Kidney epithelial cell (primary cell): ENCODE results near the gene SDCCAG8. TPM values are rescaled to one million over a fixed set of nuclear protein-coding genes. Genes with fewer than 3 reads are reported as not detected.

Experiments
- DNase-seq: peaks from one replicate; pipeline ENCODE4 v3.0.0-alpha.2; 2010; ENCODE audit warnings: low read depth
- H3K27me3 ChIP-seq: 2 replicates; pipeline ENCODE4 v1.6.0; 2011; ENCODE audit warnings: low read length; ENCODE audit not compliant: control insufficient read depth, insufficient read depth
- H3K36me3 ChIP-seq: 2 replicates; pipeline ENCODE4 v1.5.1; 2011; ENCODE audit warnings: low read length; ENCODE audit not compliant: control insufficient read depth, insufficient read depth
- H3K4me3 ChIP-seq: 2 replicates; pipeline ENCODE4 v1.5.1; 2011; ENCODE audit warnings: low read depth, mild to moderate bottlenecking, control low read depth, low read length
- CTCF ChIP-seq: IDR thresholded peaks from 2 replicates; pipeline ENCODE4 v1.5.1; 2011; ENCODE audit warnings: mild to moderate bottlenecking, moderate library complexity, low read length, control low read depth, inconsistent platforms; ENCODE audit not compliant: insufficient read depth, poor library complexity, severe bottlenecking
- total RNA-seq: library from RNA; depleted of rRNA; stranded (reverse); fragments of >200 nt; gene quantifications from 2 replicates; pipeline ENCODE4 v1.2.3, GENCODE V29; 2015

SDCCAG8 gene
- total RNA-seq, 1 donor from 2014 or later = 46.9 TPM

GRCh38 chr1:243495442-243496186, 239.8 kb downstream of the SDCCAG8 start:
- no peak for TF ChIP-seq CTCF
- Histone ChIP-seq H3K36me3 (peaks cover 1% of the 10 kb centered on the region), H3K4me3 (no peak overlapping the region)

GRCh38 chr1:243496187-243496646, 240.4 kb downstream of the SDCCAG8 start:
- H3K27me3 ChIP-seq = no peaks in the 10 kb centered on the region
- TF ChIP-seq CTCF = no peak
- no peak for DNase-seq
- no peak overlapping the region for H3K4me3 ChIP-seq
- peaks cover 1% of the 10 kb centered on the region for H3K36me3 ChIP-seq

More at GRCh38 chr1:243495442-243496186, 239.8 kb downstream of the SDCCAG8 start:
- no peaks in the 10 kb centered on the region for H3K27me3 ChIP-seq
- no peak for DNase-seq

GRCh38 chr1:243496806-243497205, 241.0 kb downstream of the SDCCAG8 start:
- H3K4me3 ChIP-seq = no peak overlapping the region
- H3K36me3 ChIP-seq = peaks cover 1% of the 10 kb centered on the region
- no peak for TF ChIP-seq CTCF
- DNase-seq = no peak
- H3K27me3 ChIP-seq = no peaks in the 10 kb centered on the region

GRCh38 chr1:243497939-243498681, 242.3 kb downstream of the SDCCAG8 start:
- H3K27me3 ChIP-seq = no peaks in the 10 kb centered on the region
- H3K4me3 ChIP-seq = no peak overlapping the region
- DNase-seq = no peak
- peaks cover 1% of the 10 kb centered on the region for H3K36me3 ChIP-seq
- no peak for TF ChIP-seq CTCF

- no peak for DNase-seq
- Histone ChIP-seq H3K36me3 (peaks cover 1% of the 10 kb centered on the region), H3K27me3 (no peaks in the 10 kb centered on the region), H3K4me3 (no peak overlapping the region)
- no peak for TF ChIP-seq CTCF
Measured at GRCh38 chr1:243499248-243499647, 243.4 kb downstream of the SDCCAG8 start.

- H3K36me3 ChIP-seq = peaks cover 1% of the 10 kb centered on the region
- TF ChIP-seq CTCF = no peak
- DNase-seq = no peak
- H3K27me3 ChIP-seq = no peaks in the 10 kb centered on the region
- no peak overlapping the region for H3K4me3 ChIP-seq
Measured at GRCh38 chr1:243499711-243500110, 243.9 kb downstream of the SDCCAG8 start.
